K562 treated with DMSO at 1 percent for 48 hours (cell line): Measurements from ENCODE around the gene ARMC5. TPM values are rescaled to one million over a fixed set of nuclear protein-coding genes. Genes with fewer than 3 reads are reported as not detected.

ENCODE experiments used
- total RNA-seq: library from RNA; unstranded; fragments of 300-600 nt; gene quantifications from 2 replicates; pipeline ENCODE4 v1.2.3, GENCODE V29; 2022; ENCODE audit warnings: low replicate concordance; ENCODE audit errors: extremely low read depth

ARMC5 gene, protein sequence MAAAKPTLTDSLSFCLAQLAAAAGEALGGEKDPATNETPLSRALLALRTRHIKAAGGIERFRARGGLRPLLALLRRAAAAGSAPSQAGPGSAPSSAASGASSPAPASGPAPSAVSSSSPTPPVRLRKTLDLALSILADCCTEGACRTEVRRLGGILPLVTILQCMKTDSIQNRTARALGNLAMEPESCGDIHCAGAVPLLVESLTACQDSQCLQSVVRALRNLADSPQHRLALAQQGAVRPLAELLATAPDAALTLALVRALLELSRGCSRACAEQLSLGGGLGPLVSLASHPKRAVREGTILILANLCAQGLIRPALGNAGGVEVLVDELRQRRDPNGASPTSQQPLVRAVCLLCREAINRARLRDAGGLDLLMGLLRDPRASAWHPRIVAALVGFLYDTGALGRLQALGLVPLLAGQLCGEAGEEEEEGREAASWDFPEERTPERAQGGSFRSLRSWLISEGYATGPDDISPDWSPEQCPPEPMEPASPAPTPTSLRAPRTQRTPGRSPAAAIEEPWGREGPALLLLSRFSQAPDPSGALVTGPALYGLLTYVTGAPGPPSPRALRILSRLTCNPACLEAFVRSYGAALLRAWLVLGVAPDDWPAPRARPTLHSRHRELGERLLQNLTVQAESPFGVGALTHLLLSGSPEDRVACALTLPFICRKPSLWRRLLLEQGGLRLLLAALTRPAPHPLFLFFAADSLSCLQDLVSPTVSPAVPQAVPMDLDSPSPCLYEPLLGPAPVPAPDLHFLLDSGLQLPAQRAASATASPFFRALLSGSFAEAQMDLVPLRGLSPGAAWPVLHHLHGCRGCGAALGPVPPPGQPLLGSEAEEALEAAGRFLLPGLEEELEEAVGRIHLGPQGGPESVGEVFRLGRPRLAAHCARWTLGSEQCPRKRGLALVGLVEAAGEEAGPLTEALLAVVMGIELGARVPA
- total RNA-seq, result not detected in 2 replicates

DNA sequence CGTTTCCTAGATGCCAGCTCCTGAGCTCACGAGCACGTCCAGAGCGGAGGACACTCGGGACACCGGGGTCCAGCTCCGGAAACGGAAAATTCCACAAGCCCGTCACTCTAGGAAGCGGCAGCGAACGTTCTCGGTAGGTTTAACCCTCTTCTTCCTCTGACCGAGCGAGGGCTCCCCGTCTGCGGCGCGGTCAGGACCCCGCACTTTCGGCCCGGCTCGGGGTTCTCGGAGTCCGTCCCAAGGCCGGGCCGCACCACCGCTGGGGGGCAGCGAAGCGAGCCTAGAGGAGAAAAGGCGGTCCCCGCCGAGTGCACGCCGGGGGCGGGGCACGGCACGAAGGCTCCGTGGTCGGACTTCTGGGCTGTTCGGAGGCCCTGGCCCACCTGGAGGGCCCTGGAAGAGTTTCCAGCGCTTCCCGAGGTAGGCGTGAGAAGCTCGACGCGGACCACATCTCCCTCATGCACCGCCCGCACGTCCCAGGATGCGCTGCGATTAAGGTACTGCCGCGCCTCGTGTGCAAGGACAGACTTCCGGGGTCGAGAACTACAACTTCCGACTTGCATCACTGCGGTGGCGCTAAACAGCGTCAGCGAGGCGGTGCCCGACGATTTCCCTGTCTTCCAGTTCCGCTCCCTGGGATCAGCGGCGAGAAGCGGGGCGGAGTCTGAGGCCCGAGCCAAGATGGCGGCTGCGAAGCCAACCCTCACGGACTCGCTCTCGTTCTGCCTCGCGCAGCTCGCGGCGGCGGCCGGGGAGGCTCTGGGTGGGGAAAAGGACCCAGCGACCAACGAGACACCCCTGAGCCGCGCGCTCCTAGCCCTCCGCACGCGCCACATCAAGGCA, at the start of gene ARMC5:
TSS of gene ARMC5 (plus strand) at position 658 of the 843 bp plus-strand sequence. CDS start at position 682, 24 bp downstream.

DNA sequence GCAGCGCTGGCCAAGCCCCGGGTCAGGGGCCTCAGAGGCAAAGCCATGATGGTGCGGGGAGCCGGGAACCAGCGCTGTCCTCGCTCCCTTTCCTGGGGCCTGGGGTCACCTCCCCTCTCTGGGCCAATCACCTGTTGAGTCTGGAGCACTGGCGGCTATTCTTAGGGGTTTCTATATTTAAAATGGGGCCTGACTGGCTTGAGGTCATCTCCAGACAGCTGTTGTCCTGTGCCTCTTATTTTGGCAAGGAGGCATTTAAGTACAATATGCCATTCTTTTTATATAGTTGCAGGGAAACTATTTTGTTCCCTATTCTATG, 31.1 kb upstream of the ARMC5 start, which contains the start of gene COX6A2:
TSS of gene COX6A2 (minus strand) at position 82 of the 319 bp plus-strand sequence. CDS start at position 47, 35 bp downstream.

DNA sequence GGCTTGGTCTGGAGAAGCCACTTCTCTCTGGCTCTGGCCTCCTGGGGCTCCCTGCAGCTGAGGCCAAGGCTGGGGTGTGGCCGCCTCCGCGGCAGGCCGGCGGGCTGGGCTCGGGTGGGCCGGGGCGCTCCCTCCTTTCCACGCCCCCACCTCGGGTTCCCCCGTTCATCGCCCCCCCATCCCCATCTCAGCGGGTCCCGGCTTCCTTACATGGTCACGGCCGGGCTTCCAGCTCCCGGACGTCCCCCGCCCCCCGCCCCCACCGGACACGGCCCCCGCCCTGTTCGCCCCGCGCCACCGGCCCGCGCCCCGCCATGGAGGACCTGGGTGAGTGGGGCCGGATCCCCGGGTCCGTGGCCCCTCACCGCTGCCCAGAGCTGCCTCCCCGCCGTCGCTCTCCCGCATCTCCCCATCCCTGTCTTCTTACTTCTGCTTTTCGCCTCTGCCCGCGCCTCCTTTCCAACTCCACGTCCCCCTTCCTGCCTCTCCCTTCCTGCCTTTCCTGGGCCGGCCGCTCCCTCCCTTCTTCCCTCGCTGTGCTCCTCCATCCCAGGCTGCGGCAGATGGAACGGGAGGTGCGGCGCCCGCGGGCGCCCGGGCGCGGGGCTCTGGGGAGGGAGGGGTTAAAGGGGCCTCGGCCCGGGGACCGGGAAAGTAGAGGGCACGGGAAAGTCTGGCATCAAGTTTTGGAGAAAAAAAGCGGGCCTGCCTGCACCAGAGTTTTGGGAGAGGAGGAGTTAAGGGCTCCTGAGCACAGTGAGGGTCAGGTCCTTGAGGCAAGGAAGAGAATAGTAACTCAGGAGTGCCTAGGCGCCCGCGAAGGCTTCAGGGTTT, 12.8 kb downstream of the ARMC5 start, which contains the start of gene TGFB1I1:
TSS of gene TGFB1I1 (plus strand) at position 278 of the 834 bp plus-strand sequence. CDS start at position 315, 37 bp downstream.

DNA sequence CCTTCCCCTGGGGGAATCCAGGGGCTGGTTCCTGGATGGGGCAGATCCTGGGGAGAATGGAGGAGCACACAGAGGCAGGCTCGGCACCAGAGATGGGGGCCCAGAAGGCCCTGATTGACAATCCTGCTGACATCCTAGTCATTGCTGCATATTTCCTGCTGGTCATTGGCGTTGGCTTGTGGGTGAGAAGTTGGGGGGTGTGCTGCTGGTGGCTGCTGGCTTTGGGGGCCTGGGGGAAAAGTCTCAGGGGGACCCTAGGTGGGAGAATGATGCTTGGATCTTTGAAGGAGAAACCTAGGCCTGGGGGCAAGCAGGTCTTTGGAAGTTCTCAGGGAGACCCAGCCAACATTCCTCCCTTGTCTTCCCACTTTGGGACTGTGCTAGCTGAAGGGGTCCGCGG, 23.8 kb downstream of the ARMC5 start, which contains the start of gene SLC5A2:
TSS of gene SLC5A2 (plus strand) at position 43 of the 400 bp plus-strand sequence. CDS start at position 57, 14 bp downstream.

DNA sequence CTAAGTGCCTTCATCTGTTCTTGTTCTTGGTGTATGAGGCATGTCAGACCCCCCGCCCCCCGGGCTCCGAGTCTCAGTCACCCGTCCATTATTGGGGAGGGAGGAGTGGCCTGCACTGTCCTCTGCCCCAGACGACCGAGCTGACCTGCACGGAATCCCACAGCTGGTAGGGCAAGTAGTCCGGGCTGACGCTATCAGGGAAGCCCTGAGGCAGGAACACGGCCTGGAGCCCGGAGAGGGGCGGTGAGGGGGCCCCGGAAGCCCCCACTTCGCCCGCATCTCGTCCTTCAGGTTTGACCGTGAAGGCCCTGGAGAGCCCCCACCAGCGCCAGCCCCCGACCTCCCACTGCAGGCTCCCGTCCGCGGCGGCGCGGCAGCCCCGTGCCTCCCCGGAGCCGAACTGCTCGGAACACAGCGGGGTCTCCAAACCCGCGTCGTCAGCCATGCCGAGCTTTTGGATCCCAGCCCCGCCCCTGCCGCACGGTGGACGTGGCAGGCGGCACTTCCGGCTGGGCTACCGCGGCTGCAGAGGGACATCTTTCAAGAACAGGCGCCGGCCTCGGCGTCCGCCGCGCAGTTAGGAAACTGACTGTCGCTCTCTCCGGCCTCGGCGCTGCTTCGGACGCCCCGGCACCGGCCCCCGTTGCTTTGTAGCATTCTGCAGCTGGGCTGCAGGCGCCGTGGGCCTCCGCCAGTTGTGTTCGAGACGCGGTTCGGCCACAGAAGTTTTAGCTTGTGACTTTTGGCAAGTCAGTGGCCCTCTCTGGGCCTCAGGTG, 48.8 kb downstream of the ARMC5 start, which contains the start of gene RUSF1:
TSS of gene RUSF1 (minus strand) at position 463 of the 777 bp plus-strand sequence. CDS start at position 445, 18 bp downstream.

Other genes starting within 250 kb of the ARMC5 start
- not detected in 2 replicates for gene TRIM72, start 245.4 kb upstream of the ARMC5 start, total RNA-seq
- gene PYDC1, start 242.4 kb upstream of the ARMC5 start, total RNA-seq, result not detected in 2 replicates
- gene ITGAM, start 199.5 kb upstream of the ARMC5 start, total RNA-seq, result not detected in 2 replicates
- gene ITGAX, start 104.3 kb upstream of the ARMC5 start, total RNA-seq, result not detected in 2 replicates
- not detected in 2 replicates for gene ITGAD, start 66.2 kb upstream of the ARMC5 start, total RNA-seq
- not detected in 2 replicates for gene COX6A2, start 31.1 kb upstream of the ARMC5 start, total RNA-seq
- not detected in 2 replicates for gene ZNF843, start 16.7 kb upstream of the ARMC5 start, total RNA-seq
- not detected in 2 replicates for gene TGFB1I1, start 12.7 kb downstream of the ARMC5 start, total RNA-seq
- gene SLC5A2, start 23.6 kb downstream of the ARMC5 start, total RNA-seq, result not detected in 2 replicates
- not detected in 2 replicates for gene RUSF1, start 48.9 kb downstream of the ARMC5 start, total RNA-seq
- not detected in 2 replicates for gene AHSP, start 68.4 kb downstream of the ARMC5 start, total RNA-seq